HG03575 (cell line): Measurements from ENCODE around the gene MAPK8.
"Not testable (repeated sequence)": the region's sequence is repeated elsewhere in the genome, so short reads cannot be mapped to it uniquely, and the experiment has no call there.

Experiments used
- ATAC-seq: cut with Tn5 transposase; IDR thresholded peaks from one replicate; pipeline ENCODE4 v1.9.1; 2021; ENCODE audit not compliant: unreplicated experiment, insufficient number of reproducible peaks, low FRiP score; ENCODE audit errors: extremely low read depth

The MAPK8 gene

GRCh38 chr10:48330269-48330668 lies 23.8 kb downstream of the MAPK8 start:
- no peak for ATAC-seq

DNA sequence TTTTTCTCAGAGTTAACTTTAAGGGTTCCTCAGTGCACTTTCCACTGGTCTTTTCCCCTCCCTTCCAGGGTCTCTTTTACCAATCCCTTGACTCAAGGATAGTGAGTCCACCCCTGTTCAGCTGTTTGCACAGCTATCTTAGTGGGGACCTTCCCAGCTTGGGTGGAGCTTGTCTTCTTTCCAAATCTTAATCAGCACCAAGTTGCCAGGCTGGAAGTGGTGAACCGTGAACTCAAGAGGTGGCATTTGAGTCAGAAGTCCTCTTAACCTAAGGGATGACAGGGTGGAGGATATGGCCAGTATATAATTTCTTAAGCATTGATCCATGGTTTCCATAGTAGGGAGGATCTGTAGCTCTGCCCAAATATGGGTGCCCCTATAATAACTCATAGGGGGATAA lies 25.0 kb downstream of the MAPK8 start:
- ATAC-seq: no peak

GRCh38 chr10:48332166-48332870 lies 25.8 kb downstream of the MAPK8 start:
- no peak for ATAC-seq

DNA sequence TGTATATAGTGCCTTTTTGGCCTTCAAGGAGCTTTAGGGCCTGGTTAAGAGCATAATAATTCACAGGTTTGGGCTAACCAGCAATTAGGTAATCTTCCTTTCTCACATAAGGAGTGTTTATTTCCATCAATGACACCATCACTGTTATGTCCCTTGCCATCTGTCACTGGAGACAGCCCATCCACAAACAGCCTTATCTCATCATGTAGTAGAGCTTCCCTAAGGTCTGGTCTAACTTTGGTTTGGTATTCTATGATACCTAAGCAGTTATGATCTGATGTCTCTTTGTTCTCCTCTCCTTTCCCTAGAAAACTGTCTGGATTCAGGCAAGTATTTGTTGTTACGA lies 26.4 kb downstream of the MAPK8 start:
- ATAC-seq: no peak

GRCh38 chr10:48333856-48334255 lies 27.4 kb downstream of the MAPK8 start:
- no peak for ATAC-seq

GRCh38 chr10:48335788-48336187 lies 29.3 kb downstream of the MAPK8 start:
- ATAC-seq: no peak

GRCh38 chr10:48336978-48337599 lies 30.6 kb downstream of the MAPK8 start:
- peak; percentile 77 for ATAC-seq

DNA sequence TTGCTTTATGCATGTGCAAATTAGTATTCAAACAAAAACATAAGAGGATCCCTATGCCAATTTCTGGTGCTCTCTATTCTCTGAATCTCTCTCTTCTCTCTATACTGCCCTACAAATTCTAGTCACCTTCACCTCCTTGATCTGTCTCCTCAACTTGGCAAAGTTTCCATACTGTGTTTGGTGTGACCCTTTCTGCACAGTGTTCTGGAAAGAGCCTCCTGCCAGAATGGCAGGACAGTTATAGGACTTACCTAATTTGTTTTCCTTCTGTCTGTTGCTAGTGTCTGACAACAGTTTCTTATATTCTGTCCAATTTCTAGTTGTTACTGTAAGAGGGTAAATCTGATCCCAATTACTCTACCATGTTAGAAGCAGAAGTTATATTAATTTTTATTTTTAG lies 34.3 kb downstream of the MAPK8 start:
- ATAC-seq: no peak

- no peak for ATAC-seq
Observed at GRCh38 chr10:48343106-48343505, 36.6 kb downstream of the MAPK8 start.

GRCh38 chr10:48343921-48344598 lies 37.6 kb downstream of the MAPK8 start:
- no peak for ATAC-seq

DNA sequence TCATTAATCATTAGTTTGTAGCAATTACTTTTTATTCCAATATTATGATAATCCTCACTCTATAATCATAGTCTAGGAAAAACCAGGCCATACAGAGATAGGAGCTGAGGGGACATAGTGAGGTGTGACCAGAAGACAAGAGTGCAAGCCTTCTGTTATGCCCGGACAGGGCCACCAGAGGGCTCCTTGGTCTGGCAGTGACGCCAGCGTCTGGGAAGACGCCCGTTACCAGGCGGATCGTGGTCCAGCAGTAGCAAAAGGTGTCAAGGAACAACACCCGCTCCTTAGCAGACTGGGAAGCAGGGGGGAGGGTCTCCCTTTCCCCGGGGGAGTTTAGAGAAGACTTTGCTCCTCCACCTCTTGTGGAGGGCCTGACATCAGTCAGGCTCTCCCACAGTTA lies 39.8 kb downstream of the MAPK8 start:
- not testable (repeated sequence) for ATAC-seq

DNA sequence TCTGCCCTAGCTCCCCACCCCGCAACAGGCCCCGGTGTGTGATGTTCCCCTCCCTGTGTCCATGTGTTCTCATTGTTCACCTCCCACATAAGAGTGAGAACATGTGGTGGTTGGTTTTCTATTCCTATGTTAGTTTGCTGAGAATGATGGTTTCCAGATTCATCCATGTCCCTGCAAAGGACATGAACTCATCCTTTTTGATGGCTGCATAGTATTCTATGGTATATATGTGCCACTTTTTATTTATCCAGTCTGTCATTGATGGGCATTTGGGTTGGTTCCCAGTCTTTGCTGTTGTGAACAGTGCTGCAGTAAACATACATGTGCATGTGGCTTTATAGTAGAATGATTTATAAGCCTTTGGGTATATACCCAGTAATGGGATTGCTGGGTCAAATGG lies 41.1 kb downstream of the MAPK8 start:
- ATAC-seq: not testable (repeated sequence)

DNA sequence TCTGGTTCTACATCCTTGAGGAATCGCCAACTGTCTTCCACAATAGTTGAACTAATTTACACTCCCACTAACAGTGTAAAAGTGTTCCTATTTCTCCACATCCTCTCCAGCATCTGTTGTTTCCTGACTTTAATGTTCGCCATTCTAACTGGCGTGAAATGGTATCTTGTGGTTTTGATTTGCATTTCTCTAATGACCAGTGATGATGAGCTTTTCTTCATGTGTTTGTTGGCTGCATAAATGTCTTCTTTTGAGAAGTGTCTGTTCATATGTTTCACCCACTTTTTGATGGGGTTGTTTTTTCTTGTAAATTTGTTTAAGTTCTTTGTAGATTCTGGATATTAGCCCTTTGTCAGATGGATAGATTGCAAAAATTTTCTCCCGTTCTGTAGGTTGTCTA lies 41.5 kb downstream of the MAPK8 start:
- ATAC-seq: not testable (repeated sequence)

- ATAC-seq: no peak
Observed at GRCh38 chr10:48353246-48353645, 46.8 kb downstream of the MAPK8 start.

GRCh38 chr10:48357631-48358030 lies 51.2 kb downstream of the MAPK8 start:
- ATAC-seq: no peak

DNA sequence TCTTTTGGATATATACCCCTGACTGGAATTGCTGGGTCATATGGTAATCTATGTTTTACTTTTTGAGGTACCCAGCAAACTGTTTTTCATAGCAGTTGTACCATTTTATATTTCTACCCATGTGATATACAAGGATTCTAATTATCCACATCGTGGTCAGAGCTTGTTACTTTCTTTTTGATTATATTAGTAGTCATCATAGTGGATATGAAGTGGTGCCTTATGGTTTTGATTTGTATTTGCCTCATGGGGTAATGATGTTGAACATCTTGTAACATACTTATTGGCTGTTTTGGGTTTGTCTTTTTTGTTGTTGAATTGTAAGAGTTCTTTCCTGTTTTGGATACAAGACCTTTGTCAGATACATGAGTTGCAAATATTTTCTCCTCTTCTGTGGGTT lies 51.7 kb downstream of the MAPK8 start:
- ATAC-seq: no peak

GRCh38 chr10:48358838-48359237 lies 52.4 kb downstream of the MAPK8 start:
- no peak for ATAC-seq

GRCh38 chr10:48361176-48361575 lies 54.7 kb downstream of the MAPK8 start:
- ATAC-seq: no peak

- ATAC-seq: no peak
Observed at GRCh38 chr10:48363617-48364355, 57.3 kb downstream of the MAPK8 start.
